NCI-H146 (cell line): ENCODE data around the gene SNX33.
A peak's percentile ranks its signal among the peaks of the same experiment; 100 is the strongest.

ENCODE experiments used
- DNase-seq: peaks from one replicate; lab custom pipeline; 2025; lab: John Stamatoyannopoulos, UW

SNX33 gene

GRCh38 chr15:75641179-75641503 is 6.6 kb upstream of the SNX33 start:
- no peak for DNase-seq

- DNase-seq, result no peak
These were observed 6.1 kb upstream of the SNX33 start for GRCh38 chr15:75641603-75642002.

GRCh38 chr15:75644376-75644775 is 3.3 kb upstream of the SNX33 start:
- DNase-seq, result no peak

- DNase-seq, result no peak
These were observed 1.4 kb upstream of the SNX33 start for GRCh38 chr15:75646112-75646943.

GRCh38 chr15:75646944-75647364 is 758 bp upstream of the SNX33 start:
- no peak for DNase-seq

- no peak for DNase-seq
These were observed 666 bp downstream of the SNX33 start for GRCh38 chr15:75648156-75649000.

GRCh38 chr15:75649045-75649761 is 1.5 kb downstream of the SNX33 start:
- no peak for DNase-seq

GRCh38 chr15:75649848-75650247 is 2.1 kb downstream of the SNX33 start:
- no peak for DNase-seq

- no peak for DNase-seq
These were observed 3.4 kb downstream of the SNX33 start for GRCh38 chr15:75650908-75651809.

- DNase-seq, result no peak
These were observed 4.3 kb downstream of the SNX33 start for GRCh38 chr15:75651810-75652543.

- no peak for DNase-seq
These were observed 5.7 kb downstream of the SNX33 start for GRCh38 chr15:75653347-75653913.

- no peak for DNase-seq
These were observed 6.6 kb downstream of the SNX33 start for GRCh38 chr15:75654201-75654907.

GRCh38 chr15:75655931-75656330 is 8.2 kb downstream of the SNX33 start:
- peak; percentile 26 for DNase-seq

- DNase-seq, result no peak
These were observed 8.6 kb downstream of the SNX33 start for GRCh38 chr15:75656331-75656730.

- DNase-seq, result no peak
These were observed 9.1 kb downstream of the SNX33 start for GRCh38 chr15:75656813-75657212.

- no peak for DNase-seq
These were observed 11.5 kb downstream of the SNX33 start for GRCh38 chr15:75659141-75659771.

- no peak for DNase-seq
These were observed 12.4 kb downstream of the SNX33 start for GRCh38 chr15:75659928-75660645.

- no peak for DNase-seq
These were observed 13.5 kb downstream of the SNX33 start for GRCh38 chr15:75661100-75661755.
